CD4-positive, alpha-beta T cell treated with Interleukin-1 beta for 1 hour (primary cell): ENCODE data around the gene LRRC27.

Source experiments
- DNase-seq, 2 donors: peaks; one replicate each; pipeline ENCODE4 v3.0.0-alpha.2; 2020 to 2022

LRRC27 gene

GRCh38 chr10:132339276-132339675, 7.3 kb downstream of the LRRC27 start:
- no peak for DNase-seq

GRCh38 chr10:132341017-132341416, 9.0 kb downstream of the LRRC27 start:
- DNase-seq, result no peak

GRCh38 chr10:132341781-132342180, 9.8 kb downstream of the LRRC27 start:
- DNase-seq, result no peak

GRCh38 chr10:132342553-132342952, 10.6 kb downstream of the LRRC27 start:
- DNase-seq, result no peak

GRCh38 chr10:132344386-132344785, 12.4 kb downstream of the LRRC27 start:
- no peak for DNase-seq

- no peak for DNase-seq
Measured at GRCh38 chr10:132345345-132345744, 13.4 kb downstream of the LRRC27 start.

- no peak for DNase-seq
Measured at GRCh38 chr10:132346806-132347205, 14.8 kb downstream of the LRRC27 start.

- no peak for DNase-seq
Measured at GRCh38 chr10:132347211-132347930, 15.4 kb downstream of the LRRC27 start.

GRCh38 chr10:132347931-132348267, 15.9 kb downstream of the LRRC27 start:
- no peak for DNase-seq

- DNase-seq, result no peak
Measured at GRCh38 chr10:132349766-132350165, 17.8 kb downstream of the LRRC27 start.

- DNase-seq, result no peak
Measured at GRCh38 chr10:132350391-132350790, 18.4 kb downstream of the LRRC27 start.

- no peak for DNase-seq
Measured at GRCh38 chr10:132350946-132351345, 19.0 kb downstream of the LRRC27 start.

- DNase-seq, result no peak
Measured at GRCh38 chr10:132351611-132352010, 19.6 kb downstream of the LRRC27 start.

- DNase-seq, result peak; percentile 70 to 71
Measured at GRCh38 chr10:132352462-132353308, 20.7 kb downstream of the LRRC27 start.

GRCh38 chr10:132353456-132354355, 21.7 kb downstream of the LRRC27 start:
- no peak for DNase-seq

- no peak for DNase-seq
Measured at GRCh38 chr10:132354356-132355094, 22.5 kb downstream of the LRRC27 start.

GRCh38 chr10:132355297-132355696, 23.3 kb downstream of the LRRC27 start:
- DNase-seq, result no peak

GRCh38 chr10:132355754-132356153, 23.8 kb downstream of the LRRC27 start:
- DNase-seq, result no peak

- DNase-seq, result no peak
Measured at GRCh38 chr10:132356621-132357195, 24.7 kb downstream of the LRRC27 start.

GRCh38 chr10:132357286-132358058, 25.5 kb downstream of the LRRC27 start:
- DNase-seq, result no peak

GRCh38 chr10:132359305-132360040, 27.5 kb downstream of the LRRC27 start:
- no peak for DNase-seq
